ENCODE results near the gene TNRC6B.

GRCh38 chr22:40376149-40376548 is 198.4 kb downstream of the TNRC6B start:
- TF ChIP-seq MLX (CRISPR knock-in tag; IDR thresholded peaks at IDR 0.05), result no peak
- TF ChIP-seq, protein P1, sequence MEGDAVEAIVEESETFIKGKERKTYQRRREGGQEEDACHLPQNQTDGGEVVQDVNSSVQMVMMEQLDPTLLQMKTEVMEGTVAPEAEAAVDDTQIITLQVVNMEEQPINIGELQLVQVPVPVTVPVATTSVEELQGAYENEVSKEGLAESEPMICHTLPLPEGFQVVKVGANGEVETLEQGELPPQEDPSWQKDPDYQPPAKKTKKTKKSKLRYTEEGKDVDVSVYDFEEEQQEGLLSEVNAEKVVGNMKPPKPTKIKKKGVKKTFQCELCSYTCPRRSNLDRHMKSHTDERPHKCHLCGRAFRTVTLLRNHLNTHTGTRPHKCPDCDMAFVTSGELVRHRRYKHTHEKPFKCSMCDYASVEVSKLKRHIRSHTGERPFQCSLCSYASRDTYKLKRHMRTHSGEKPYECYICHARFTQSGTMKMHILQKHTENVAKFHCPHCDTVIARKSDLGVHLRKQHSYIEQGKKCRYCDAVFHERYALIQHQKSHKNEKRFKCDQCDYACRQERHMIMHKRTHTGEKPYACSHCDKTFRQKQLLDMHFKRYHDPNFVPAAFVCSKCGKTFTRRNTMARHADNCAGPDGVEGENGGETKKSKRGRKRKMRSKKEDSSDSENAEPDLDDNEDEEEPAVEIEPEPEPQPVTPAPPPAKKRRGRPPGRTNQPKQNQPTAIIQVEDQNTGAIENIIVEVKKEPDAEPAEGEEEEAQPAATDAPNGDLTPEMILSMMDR (IDR thresholded peaks at IDR 0.05), result no peak
- TF ChIP-seq NR2C2 (CRISPR knock-in tag; IDR thresholded peaks at IDR 0.05), result no peak
- no peak for TF ChIP-seq ZNF396 (CRISPR knock-in tag; IDR thresholded peaks at IDR 0.05; ENCODE audit: borderline replicate concordance)
- no peak for TF ChIP-seq ETV6 (CRISPR knock-in tag; IDR thresholded peaks at IDR 0.05)
- TF ChIP-seq, protein P2, sequence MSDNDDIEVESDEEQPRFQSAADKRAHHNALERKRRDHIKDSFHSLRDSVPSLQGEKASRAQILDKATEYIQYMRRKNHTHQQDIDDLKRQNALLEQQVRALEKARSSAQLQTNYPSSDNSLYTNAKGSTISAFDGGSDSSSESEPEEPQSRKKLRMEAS (CRISPR knock-in tag; IDR thresholded peaks at IDR 0.05), result no peak
- TF ChIP-seq, protein P3, sequence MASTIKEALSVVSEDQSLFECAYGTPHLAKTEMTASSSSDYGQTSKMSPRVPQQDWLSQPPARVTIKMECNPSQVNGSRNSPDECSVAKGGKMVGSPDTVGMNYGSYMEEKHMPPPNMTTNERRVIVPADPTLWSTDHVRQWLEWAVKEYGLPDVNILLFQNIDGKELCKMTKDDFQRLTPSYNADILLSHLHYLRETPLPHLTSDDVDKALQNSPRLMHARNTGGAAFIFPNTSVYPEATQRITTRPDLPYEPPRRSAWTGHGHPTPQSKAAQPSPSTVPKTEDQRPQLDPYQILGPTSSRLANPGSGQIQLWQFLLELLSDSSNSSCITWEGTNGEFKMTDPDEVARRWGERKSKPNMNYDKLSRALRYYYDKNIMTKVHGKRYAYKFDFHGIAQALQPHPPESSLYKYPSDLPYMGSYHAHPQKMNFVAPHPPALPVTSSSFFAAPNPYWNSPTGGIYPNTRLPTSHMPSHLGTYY (CRISPR knock-in tag; IDR thresholded peaks at IDR 0.05), result no peak
- no peak for TF ChIP-seq E2F4 (CRISPR knock-in tag; IDR thresholded peaks at IDR 0.05; ENCODE audit: borderline replicate concordance, low read depth)
